Measurements from ENCODE around the gene PCK2.

Gene PCK2

GRCh38 chr14:24115422-24116127 is 21.5 kb downstream of the PCK2 start:
- no peak for DNase-seq (ENCODE audit: low spot score)

GRCh38 chr14:24116128-24116814 is 22.2 kb downstream of the PCK2 start:
- no peak for DNase-seq (ENCODE audit: low spot score)

DNA sequence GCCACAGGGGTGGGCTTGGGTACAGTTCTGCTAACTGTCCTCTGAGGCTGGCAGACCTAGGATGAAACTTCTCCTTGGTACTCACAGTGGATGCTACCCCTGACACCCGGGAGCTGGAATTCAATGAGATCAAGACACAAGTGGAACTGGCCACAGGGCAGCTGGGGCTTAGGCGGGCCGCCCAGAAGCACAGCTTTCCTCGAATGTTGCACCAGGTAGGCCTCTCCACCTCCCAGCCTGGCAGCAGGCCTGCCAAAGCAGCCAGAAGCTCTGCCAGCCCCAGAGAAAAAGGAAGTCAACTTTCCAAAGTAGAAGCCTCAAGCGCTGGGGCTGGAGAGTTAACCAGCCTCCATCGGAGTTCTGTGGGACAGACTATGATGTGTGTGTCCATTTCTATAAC is 23.1 kb downstream of the PCK2 start:
- DNase-seq (ENCODE audit: low spot score) = no peak

- no peak for DNase-seq (ENCODE audit: low spot score)
These were observed 25.6 kb downstream of the PCK2 start for GRCh38 chr14:24119691-24120090.

DNA sequence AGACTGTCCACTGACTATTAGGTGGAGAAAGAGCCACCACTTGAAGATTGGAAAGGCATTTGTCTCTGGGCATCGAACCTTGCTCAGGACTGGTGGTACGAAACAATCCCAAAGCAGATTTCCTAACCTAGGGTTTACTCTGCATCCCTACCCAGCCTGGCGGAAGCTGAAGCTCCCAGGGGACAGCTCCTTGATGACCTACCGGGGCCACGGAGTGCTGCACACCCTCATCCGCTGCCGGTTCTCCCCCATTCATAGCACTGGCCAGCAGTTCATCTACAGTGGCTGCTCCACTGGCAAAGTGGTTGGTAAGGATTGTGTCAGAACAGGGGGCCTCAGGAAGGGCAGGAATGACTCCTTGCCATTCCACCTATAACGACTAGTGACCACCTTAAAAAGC is 27.1 kb downstream of the PCK2 start:
- DNase-seq (ENCODE audit: low spot score) = no peak

DNA sequence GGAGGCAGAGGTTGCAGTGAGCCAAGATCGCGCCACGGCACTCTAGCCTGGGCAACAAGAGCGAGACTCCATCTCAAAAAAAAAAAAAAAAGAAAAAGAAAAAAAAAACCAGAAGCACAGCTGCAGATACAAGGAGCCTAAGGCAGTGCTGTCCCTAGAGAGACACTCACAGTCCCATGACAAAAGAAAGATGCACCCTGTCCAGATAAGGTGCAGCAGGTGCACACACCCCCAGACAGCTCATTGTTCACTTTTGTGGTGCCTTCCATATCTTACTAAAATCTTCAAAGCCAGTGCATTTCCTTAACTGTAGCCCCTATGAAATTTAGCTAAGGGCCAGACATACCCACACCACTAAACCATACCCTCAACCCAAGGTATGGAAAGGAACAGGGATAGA is 28.3 kb downstream of the PCK2 start:
- DNase-seq (ENCODE audit: low spot score) = no peak

GRCh38 chr14:24122898-24123297 is 28.8 kb downstream of the PCK2 start:
- DNase-seq (ENCODE audit: low spot score) = no peak

- DNase-seq (ENCODE audit: low spot score) = no peak
These were observed 29.6 kb downstream of the PCK2 start for GRCh38 chr14:24123424-24124417.

GRCh38 chr14:24126939-24127338 is 32.8 kb downstream of the PCK2 start:
- no peak for DNase-seq (ENCODE audit: low spot score)

DNA sequence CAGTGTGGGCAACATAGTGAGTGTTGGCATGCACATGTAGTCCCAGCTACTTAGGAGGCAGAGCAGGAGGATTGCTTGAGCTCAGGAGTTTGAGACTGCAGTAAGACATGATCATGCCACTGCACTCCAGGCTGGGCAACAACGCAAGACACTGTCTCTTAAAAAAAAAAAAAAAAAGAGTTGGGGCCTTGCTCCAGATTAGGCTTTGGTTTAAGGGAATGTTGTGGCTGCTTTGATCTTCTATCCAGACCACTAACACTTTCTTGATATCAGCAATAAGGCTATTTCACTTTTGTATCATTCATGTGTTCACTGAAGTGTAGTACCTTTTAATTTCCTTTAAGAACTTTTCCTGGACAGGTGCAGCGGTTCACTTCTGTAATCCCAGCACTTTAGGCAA is 33.6 kb downstream of the PCK2 start:
- no peak for DNase-seq (ENCODE audit: low spot score)

DNA sequence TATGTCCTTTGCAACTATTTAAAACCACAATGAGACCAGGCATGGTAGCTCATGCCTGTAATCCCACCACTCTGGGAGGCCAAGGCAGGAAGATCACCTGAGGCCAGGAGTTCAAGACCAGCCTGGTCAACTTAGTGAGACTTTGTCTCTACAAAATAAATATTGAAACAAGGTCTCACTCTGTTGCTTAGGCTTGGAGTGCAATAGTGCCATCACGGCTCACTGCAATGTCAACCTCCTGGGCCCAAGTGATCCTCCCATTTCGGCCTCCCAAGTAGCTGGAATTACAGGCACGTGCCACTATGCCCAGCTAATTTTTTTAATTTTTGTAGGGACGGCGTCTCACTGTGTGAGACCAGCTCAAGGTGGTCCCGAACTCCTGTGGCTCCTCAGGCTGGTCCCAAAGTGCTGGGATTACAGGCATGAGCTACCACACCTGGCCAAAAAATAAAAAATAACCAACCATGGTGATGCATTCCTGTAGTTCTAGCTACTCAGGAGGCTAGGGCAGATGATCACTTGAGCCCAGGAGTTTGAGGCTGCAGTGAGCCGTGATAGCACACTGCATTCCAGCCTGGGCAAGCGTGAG is 35.4 kb downstream of the PCK2 start:
- no peak for DNase-seq (ENCODE audit: low spot score)

DNA sequence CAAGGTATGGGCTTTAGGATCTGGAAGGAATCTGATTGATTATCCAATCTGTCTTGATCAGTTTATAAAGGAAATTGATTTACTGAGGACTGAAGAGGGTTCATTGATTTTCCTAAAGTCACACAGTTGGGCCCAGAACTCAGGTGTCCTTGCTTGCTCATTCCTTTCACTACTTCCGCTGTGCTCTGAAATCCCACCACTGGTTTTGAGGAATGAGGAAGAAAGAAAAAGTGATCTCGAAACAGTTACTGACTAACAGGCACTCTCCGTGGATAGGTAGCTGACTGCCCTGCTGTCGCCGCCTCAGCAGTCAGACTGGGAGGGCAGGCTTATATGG is 36.2 kb downstream of the PCK2 start, which contains the start of gene FITM1:
TSS of gene FITM1 (plus strand) at position 280 of the 337 bp plus-strand sequence. CDS start 905 bp downstream, outside the sequence.
- no peak for DNase-seq (ENCODE audit: low spot score)

DNA sequence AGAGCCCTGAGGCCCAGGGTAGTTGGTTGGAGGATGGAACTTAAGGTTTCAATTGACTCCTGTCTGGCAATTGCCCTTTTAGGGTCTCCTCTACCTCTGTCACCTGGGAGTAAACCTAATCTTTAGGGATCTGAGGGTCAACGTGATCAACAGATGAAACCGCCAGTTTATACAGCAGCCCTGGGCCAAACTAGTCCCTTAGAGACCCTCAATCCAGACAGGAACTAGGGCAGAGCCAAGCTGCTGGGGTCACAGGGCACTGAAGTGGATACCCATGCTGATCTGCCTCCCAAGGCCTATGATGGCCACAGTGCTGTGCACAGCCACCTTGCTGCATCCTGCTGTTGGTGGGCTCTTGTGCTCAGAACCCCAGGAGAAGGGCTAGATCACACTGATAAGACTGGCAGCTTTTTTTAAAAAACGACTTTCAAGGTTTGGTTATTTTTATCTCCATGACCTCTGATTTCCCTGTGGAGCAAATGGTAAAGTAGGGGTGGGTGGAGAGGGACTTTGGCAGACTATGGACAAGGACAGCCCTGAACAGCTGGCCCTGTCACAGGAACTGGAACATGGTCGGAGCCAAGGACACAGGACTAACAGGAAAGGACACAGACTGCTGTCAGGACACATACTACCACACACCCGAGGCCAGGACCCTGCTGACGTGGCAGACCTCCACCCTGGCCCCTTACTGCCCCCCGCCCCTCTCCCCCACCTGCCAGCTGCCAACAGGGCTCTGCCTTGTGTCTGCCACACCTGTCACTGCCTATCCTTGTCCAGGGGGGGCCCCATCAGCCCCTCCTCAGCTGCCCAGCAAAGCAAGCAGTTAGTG is 36.8 kb downstream of the PCK2 start:
- no peak for DNase-seq (ENCODE audit: low spot score)

GRCh38 chr14:24131549-24131966 is 37.4 kb downstream of the PCK2 start:
- DNase-seq (ENCODE audit: low spot score) = no peak

- peak; percentile 14 for DNase-seq (ENCODE audit: low spot score)
These were observed 38.1 kb downstream of the PCK2 start for GRCh38 chr14:24132061-24132685.

GRCh38 chr14:24132976-24133375 is 38.9 kb downstream of the PCK2 start:
- DNase-seq (ENCODE audit: low spot score) = no peak

- no peak for DNase-seq (ENCODE audit: low spot score)
These were observed 39.6 kb downstream of the PCK2 start for GRCh38 chr14:24133735-24134134.

DNA sequence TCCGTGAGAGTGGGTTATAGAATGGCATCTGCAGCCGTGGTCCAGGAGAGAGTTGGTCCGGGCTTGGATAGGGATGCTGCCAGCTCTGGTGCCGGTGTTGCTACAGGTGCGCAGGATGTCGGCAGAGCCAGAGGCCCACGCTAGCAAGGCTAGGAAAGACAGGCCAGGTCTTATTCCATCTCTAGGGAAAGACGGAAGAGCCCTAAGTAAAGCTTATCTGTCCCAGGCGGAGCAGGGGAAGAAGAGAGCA is 41.4 kb downstream of the PCK2 start:
- DNase-seq (ENCODE audit: low spot score) = no peak

- DNase-seq (ENCODE audit: low spot score) = peak; percentile 95
These were observed 41.9 kb downstream of the PCK2 start, which contains the start of gene PSME1 for GRCh38 chr14:24135834-24136683. Gene PSME1, plus strand, starts transcription at chr14:24136194. Its CDS starts 69 bp downstream, at chr14:24136263.
